GM21515 (cell line): Measurements from ENCODE around the gene ELP1.
"Not testable (repeated sequence)": the region's sequence is repeated elsewhere in the genome, so short reads cannot be mapped to it uniquely, and the experiment has no call there.

Experiments
- ATAC-seq: cut with Tn5 transposase; IDR thresholded peaks from one replicate; pipeline ENCODE4 v1.9.1; 2021; ENCODE audit not compliant: unreplicated experiment

Gene ELP1

DNA sequence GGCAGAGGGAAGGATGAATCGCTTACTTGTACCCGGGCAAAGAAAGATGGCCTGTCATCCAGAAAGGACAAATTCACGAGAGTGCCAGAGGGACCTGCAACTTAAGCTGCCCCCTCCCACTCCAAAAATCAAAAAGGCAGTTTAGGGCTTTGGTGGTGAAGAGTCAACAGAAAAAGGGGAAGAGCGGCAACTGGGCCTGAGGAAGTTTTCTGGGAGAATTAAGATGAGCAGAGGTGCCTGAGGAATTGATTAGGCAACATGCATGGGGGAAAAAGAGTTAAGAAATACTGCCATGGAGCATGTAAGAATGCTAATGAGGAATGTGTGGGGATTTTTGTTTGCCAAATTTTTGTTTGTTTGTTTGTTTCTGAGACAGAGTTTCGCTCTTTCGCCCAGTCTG lies 76.4 kb downstream of the ELP1 start:
- no peak for ATAC-seq

DNA sequence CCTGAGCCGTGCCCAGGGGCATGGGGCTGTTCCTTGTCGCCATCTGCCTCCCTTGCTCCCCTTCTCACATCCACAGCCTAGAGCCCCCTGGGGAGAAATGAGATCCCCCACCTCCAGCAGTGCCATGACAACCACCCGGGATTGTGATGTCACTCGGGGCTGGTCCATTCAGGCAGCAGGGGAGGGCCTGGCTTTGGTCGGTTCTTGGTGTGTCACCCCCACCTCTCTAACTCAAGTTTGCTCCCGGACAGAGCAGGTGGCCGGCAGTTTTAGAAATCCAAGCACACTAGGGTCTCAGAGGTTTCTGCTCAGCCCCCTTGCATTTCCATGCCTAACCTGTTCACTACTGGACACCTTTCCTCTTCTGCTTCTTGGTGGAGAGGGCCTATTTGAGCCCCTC lies 78.0 kb downstream of the ELP1 start, which contains the start of gene ACTL7B:
Gene ACTL7B, minus strand, starts transcription at position 99 of the 400 bp plus-strand sequence. Its CDS starts 56 bp downstream, at position 43.
- ATAC-seq = no peak

DNA sequence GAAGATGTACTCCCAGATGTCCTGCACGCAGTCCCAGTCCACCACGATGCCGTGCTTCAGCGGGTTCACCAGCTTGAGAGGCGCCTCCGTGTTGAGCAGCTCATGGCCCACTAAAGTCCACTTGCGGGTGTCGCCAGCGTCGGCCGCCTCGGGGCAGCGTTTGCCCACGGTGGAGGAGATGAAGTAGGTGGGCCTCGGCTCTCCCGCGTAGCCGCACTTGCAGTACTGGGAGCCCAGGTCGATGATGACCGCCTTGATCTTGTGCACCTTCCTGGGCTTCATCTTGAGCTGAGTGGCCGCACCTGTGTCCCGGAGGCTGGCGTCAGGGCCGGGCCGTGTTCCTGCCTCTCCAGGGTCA lies 78.4 kb downstream of the ELP1 start:
- ATAC-seq = no peak

DNA sequence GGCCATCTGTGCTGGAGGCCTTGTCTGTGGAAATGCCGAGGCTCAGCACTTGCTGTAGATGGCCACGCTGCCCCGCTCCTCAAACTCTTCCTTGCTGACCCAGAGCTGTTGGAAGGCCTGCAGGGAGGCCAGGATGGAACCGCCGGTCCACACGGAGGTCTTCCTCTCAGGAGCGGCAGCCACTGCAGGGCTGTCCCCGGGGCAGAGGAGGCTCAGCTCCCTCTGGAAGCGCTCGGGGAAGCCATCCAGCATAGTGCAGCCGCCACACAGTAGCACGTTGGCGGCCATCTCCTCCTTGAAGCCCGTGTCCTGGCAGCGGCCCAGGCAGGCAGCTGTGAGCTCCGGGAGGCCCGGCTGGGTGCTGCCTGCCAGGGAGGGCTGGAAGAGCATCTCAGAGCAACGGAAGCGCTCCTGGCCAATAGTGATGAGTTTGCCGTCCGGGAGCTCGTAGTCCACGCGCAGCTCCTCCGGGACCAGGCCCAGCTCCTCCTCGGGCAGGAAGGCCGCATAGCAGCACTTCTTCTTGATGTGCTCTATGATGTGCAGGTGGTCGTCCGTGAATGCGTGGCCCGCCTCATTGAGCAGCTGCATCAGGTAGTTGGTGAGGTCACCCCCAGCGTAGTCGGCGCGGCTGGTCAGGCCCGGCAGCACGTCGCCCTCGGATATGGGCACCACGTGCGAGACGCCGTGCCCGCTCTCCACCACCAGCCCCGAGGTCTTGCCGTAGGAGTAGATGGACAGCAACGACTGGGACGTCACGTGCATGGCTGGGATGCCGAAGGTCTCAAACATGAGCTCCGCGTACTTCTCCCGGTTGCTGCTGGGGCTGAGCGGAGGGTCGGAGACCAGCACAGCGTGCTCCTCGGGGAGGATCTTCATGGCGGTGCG lies 79.0 kb downstream of the ELP1 start:
- no peak for ATAC-seq

DNA sequence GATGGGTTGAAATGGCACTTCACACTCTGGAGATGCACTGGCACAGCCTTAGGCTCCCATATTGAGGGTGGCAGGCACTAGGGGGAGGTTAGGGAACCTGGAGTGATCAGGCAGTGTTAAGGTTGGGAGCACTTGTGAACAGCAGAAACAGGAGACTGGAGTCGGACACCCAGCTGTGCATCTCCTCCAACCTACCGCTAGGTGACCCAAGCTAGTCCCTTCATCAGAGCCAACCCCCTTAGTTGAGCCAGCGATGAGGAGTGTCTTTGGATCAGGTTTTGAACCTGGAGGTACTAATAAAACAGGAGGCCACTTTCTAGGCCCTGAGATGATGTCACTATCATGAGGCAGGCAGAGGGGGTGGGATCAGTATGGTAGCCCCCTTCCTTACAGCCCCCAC lies 79.8 kb downstream of the ELP1 start:
- ATAC-seq = no peak

DNA sequence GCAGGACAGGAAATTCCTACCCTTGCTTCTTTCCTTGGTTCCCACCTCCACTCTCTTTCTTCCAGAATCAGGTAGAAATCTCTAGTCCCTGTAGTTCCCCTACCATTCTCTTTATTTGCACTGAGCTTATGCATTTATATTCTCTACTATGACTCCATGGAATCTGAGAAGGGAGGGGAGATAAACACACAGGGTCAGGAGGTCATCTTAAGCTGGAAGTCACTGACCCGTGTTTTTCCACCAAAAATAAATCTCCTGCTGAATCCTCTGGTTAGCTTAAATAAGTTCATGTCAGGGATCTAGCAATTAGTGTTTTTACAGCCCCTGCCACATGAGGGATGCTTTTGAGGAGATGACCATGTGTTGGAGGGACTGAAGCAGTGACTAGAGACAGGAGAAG lies 81.8 kb downstream of the ELP1 start:
- ATAC-seq = no peak

DNA sequence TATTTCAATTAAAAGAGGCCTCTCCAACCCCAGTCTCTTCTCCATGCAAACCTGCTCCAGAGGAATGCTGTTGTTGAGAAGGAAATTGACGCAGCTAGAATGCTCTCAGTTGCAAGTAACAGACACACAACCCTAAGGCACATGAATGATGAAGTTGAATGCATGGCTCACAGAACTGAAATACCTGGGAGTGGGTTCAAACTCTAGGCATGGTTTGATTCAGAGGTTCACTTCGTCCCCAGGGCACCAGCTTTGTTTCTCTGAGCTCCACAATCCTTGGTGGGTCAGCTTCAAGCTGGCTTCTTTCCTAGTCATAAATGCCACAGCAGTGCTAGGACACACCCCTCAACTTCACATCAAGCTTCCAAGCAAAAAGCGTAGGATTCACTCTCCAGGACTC lies 82.8 kb downstream of the ELP1 start:
- no peak for ATAC-seq

DNA sequence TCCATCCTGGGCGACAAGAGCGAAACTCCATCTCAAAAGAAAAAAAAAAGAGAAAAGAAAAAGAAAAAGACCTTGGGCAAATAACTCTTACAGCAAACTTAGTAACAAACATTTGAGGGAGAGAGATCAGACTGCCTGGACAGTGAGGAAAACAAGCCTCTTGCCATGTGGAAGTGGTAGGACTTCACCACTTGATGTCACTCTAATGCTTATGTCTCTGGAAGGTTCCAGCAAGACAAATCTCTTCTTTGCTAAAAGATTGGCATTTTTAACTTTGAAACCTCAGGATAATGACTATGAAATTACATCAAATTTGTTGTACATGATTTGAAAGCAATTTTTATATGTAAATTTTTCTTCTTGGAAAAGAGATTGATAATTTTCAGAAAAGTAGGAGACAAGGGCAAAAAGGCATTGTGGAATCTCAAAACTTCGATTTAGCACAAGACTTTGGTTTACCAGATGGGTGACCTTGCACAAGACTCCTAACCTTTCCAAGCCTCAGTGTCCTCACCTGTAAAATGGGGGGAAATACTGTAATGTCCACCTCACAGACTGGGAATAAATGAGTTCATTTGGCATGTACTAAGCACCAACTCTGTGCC lies 83.5 kb downstream of the ELP1 start:
- ATAC-seq = no peak

DNA sequence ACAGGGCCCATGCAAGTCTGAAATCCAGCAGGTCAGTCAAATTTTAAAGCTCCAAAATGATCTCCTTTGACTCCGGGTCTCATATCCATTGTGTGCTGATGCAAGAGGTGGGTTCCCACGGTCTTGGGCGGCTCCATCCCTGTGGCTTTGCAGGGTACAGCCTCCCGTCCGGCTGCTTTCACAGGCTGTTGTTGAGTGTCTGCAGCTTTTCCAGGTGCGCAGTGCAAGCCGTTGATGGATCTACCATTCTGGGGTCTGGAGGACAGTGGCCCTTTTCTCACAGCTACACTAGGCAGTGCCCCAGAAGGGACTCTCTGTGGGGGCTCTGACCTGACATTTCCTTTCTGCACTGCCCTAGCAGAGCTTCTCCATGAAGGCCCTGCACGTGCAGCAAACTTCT lies 85.6 kb downstream of the ELP1 start:
- not testable (repeated sequence) for ATAC-seq

DNA sequence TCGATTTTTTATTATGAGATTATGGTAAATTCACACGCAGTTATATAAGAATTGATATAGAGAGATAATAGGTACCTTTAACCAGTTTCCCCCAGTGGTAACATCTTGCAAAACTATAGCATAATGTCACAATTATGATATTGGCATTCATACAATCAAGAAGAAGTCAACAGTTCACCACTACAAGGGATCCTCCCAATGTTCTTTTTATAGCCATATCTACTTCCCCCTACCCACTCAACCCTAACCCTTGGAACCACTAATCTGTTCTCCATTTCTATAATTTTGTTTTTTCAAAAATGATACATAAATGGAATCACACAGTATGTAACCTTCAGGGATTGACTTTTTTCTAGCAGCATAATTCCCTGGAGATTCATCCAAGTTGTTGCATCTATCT lies 88.0 kb downstream of the ELP1 start:
- no peak for ATAC-seq

DNA sequence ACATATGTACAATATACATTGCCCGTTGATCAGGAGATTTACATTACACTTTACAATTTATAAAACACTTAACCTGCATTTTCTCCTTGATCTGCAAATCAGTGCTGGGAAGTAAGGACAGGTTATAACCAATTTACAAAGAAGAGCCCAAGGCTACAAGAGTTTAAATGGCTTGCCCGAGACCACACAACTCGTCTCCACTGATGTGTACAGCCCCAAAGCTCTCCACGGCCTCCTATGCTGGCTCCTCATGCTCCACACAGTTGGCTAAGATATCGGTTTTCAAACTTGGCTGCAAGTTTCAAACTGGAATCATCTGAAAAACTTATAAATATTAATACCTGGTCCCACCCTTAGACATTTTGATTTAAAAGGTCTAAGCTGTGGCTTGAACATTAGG lies 88.4 kb downstream of the ELP1 start:
- no peak for ATAC-seq

DNA sequence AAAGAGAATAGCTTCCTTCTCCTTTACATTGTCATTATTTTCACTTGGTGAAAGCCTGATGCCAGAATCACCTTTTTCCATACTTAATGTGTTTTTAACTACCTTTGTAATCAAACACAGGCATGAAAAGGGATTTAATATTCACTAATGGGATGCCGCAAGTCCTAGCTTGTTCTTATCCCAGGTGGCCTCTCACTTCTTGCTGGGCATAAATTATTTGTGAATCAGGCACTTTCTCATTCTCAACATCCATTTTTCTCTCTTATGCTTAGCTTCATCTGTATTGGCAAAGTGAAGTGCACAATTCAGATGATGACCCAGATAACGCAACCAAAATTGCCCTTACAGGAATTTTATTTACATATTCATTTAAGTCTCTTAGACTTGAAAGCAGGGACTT lies 89.1 kb downstream of the ELP1 start:
- no peak for ATAC-seq

DNA sequence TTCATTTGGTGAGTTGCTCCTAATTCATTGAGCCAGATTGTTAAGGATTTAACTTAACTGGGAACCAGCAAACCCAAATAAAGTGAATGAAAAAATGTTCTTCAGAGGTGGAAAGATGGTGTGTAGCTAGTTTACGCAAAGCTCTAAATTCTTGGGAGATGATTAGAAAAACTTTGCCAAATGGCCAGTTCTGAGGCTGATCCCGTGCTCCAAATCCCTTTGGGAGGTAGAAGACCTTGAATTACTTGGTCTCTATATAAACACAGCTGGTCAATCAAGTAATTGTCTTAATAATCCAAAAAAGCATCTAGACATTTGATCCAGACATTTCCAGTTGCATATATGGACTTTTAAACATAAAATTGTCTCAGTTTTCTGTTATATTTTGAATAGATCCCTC lies 89.5 kb downstream of the ELP1 start:
- ATAC-seq = no peak

DNA sequence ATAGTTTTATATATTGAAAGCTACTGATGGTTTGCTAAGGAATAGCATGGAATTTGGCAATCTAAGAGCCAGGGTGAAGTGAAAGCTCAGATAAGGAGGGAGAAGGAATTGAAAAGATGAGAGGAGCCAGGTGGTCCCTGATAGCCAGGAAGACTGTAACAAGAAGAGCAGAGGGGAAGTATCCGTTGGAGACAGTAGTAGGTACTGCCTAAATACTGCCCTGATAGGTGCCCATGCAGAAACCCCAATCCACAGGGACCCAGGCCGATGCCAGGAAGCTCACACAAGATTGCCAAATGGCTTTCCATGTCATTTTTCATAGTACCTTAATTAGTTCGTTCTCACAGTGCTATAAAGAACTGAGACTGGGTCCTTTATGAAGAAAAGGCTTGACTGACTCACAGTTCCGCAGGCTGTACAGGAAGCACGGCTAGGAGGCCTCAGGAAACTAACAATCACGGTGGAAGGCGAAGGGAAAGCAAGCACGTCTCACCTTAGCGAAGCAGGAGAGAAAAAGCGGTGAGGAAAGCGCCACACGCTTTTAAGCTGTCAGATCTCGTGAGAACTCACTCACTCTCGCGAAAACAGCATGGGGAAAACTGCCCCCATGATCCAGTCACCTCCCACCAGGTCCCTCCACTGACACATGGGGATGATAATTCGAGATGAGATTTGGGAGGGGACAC lies 91.2 kb downstream of the ELP1 start:
- no peak for ATAC-seq

DNA sequence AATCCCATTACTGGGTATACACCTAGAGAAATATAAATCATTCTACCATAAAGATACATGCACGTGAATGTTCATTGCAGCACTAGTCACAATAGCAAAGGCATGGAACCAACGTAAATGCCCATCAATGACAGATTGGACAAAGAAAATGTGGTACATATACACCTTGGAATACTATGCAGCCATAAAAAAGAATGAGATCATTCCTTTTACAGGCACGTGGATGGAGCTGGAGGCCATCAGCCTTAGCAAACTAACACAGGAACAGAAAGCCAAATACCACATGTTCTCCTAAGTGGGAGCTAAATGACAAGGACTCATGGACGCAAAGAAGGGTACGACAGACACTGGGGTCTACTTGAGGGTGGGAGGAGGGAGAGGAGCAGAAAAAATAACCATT lies 94.4 kb downstream of the ELP1 start:
- ATAC-seq = not testable (repeated sequence)

DNA sequence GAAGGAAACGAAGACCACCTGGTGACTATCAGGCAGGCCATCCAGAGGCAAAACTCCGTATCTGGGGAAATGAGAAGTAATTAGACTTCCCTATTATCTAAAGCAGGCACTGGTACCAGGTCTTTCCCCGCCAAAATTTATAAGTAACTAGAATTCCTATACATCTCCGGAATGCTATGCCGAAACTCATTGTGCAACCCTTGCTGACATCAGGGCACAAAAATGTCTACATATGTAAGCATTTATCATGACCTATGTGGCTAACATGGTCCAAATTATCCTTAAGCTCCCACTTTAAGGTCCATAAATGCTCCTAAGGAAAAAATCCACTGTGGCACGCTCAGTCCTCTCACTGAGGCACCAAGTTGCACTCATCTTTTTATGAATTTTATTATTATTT lies 95.9 kb downstream of the ELP1 start:
- no peak for ATAC-seq

DNA sequence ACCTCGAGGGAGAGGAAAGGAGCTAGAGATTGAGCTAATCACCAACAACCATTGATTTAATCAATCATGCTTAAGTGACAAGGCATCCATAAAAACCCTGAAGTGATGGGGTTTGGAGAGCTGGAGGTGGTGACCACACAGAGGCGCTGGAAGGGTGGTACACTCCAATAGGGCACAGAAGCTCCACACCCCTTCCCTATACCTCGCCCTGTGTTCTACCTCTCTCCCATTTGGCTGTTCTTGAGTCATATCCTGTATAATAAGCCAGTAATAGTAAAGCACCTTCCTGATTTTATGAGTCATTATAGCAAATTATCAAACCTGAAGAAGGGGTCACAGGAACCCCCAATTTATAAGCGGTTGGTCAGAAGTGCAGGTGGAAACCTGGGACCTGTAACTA lies 96.4 kb downstream of the ELP1 start:
- ATAC-seq = no peak

DNA sequence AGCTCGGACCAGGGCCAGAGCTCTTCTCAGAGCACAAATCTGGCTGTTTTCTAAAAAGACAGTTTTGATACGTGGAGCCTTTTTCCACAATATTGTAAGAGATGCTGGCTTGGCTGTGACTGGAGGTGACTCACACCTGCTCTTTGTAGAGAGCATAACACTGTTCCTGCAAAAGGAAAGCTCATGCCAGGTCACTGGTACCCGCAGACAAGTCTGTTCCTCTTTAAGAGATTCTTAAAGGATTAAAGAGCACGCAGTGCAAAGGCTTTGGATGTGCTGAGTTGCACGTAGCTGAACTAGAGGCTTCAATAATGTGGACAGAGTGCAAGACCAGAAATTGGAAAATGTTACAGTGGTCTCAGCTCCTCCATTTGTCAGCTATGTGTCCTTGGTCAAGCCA lies 97.1 kb downstream of the ELP1 start:
- no peak for ATAC-seq

DNA sequence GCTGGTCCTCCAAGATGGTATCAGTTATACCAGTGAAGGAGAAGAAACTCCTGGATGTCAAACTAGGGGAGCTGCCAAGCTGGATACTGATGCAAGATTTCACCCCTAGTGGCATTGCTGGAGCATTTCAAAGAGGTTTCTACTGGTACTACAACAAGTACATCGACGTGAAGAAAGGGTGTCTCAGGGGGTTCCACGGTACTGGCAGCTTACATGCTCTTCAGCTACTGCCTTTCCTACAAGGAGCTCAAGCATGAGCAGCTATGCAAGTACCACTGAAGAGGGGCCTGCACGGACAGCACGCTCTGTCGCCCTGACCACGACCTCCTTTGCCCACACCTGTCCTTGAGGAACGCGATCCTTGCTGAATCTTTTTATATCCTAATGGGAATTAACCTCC lies 97.6 kb downstream of the ELP1 start:
- no peak for ATAC-seq

DNA sequence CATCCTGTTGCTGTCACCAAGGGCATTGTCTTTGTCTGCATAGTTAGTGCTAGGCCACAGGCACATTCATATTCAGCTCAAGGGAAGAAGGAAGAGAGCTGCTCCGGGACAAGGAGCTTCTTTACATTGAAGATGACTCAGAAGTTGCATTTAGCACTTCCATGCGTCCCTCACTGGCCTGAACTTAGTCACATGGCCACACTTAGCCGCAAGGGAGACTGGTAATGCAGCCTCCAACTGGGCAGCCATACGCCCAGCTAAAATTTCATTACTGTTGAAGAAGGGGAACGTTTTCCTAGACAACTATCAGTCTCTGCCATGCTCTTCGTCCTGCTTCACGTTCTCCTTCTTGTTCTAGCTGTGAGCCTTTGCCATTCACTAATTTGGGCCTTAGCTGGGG lies 98.1 kb downstream of the ELP1 start:
- no peak for ATAC-seq

DNA sequence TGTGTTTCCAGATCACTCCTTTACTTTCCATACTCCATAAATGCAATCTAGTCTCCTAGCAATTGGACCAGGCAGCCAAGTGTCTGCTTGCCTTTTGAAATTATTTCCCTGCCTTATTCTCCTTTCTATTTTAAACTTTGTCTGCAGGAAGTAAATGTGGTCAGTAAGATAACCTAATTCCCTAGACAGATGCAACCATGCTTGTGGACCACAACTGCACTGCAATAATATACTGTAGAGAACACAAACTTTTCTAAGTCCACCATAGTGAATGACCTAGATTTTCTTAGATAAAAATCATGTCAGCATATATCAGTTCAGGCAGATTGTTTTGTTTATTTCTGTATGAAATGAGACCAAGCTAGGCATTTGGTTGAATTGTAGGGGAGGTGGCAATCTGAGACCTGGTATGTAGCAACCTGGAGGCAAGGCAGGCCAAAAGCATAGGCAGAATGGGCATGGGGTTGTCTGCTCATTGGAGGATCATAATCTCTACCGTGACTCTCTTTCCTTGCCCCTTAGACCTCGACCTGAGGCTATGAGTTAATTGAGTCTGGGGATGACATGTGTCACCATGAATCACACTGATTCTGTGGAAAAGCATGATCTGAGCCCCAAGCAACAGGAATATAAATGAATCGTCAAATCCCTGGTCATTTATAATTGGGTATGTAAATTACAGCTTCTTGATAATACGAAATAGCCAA lies 98.8 kb downstream of the ELP1 start:
- no peak for ATAC-seq

DNA sequence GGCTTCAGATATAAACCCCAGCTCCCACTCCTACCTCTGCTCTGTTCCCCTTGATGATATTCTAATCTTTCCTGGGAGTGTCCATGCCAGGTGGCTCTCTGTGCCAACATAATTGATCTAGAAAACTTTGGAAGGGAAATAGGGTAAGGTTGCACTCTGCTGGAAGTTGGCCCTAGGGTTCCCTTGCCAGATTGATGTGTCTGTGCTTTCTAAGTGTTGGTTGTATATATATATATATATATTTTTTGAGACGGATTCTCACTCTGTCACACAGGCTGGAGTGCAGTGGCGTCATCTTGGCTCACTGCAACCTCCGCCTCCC lies 101.8 kb downstream of the ELP1 start:
- no peak for ATAC-seq
